NCI-H226 (cell line): ENCODE measurements around the gene SFXN5.

Experiments
- DNase-seq: peaks from one replicate; pipeline ENCODE4 v3.0.0-alpha.2; 2015

The SFXN5 gene

DNA sequence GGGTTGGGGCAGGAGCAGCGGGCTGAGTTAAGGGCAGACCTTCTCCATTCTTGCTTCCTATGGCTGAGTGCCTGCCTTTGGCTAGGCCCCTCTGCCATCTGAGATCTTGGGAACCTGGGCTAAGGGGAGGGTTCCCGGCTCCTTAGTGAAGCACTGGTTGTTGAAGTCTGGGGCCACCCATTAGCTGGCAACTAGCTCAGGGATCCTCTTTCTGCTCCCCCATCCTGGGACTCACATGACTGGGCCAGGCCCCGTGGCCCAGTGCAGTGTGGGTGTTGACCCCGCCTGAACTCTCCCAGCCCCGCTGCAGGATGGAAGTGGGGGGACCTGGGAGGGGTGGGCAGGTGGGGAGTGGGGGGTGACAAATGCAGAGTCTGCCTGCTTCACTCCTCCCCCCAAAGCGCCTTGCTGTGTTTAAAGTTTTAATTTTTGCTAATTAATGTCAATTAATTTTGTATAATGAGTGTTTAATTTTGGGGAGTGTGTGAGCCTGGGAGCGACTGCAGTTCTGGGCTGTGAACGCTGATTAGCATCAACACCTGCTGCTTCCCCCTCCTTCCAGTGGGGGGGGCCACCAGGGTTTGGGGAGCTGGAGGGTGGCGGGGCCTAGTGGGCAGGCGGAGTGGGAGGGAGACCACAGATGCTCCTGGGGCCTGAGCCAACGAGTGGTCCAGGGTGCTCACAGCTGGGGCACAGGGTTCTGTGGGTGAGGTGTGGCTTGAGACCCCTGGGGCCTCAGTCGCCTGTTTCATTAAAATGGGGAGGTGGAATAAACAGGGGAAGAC, 99.0 kb downstream of the SFXN5 start:
- no peak for DNase-seq

GRCh38 chr2:72971036-72971435, 100.5 kb downstream of the SFXN5 start:
- no peak for DNase-seq

DNA sequence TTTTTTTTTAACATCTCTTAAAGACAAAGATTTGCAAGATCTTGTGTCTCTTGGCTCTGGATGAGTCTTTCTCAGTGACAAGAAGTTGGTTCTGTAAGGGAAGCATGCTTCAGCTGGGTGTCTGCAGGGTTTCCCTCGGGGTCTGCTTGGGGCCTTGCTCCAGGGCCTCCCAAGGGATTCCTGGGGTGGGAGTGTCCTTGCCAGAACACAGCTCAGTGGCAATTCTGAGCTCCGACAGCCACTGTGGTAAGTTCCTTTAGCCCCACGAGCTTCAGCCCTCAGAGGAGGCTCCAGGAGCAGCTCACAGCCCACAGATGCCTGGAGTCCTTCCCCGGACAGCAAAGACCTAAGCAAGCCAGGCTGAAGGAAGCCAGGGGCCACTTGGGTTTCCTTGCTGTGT, 101.8 kb downstream of the SFXN5 start:
- DNase-seq: no peak

- DNase-seq: no peak
Observed at GRCh38 chr2:72968286-72968685, 103.2 kb downstream of the SFXN5 start.

- no peak for DNase-seq
Observed at GRCh38 chr2:72965770-72966450, 105.6 kb downstream of the SFXN5 start.

DNA sequence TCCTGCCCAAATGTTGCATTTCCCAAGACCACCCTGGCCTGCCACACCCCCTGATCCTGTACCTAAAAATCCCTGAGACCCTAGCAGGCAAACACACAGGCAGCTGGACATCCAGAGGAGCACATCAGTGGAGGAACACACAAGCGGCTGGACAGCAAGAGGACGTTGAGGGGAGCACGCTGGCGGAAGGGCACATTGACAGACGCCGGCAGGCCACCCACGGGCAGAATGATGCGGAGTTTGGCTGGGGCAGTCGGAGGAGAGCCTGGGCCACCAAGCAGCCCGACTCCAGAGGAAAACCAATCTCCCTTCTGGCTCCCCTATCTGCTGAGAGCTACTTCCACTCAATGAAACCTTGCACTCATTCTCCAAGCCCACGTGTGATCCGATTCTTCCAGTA, 106.5 kb downstream of the SFXN5 start:
- DNase-seq: no peak

- DNase-seq: no peak
Observed at GRCh38 chr2:72964146-72964525, 107.4 kb downstream of the SFXN5 start.

DNA sequence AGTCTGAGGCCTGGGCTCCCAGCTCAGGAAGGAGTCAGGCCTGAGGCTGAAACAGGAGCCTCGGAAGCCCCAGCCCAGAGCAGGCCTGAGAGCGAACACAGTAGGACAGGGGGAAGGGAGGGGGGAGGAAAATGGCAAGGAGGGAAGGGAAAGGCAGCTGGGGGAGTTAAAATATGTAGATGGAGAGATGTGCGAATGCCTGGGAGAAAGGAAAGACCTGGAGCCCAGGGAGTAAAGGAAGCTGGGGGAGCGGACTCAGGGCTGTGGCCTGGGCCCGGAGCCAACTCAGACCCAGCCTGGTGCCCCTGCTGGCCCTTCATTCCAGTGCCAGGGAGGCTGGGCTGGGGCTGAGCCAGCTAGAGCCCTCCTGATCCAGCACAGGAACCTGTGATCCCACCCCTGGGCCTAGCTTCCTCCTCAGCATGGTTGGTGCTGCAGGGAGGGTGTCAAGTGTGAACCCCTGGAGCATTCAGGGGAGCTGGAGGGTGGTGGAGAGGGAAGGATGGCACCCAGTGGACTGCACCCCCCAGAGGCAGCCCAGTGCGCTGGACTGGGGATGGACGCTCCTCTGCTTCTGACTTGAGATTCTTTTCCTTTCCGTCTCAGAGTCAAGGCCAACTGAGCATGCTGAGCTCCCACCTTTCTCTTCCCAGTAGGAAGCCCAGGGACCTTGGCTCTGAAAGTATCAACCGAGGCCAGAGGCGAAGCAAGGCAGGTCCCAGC, 107.9 kb downstream of the SFXN5 start:
- peak; percentile 29 for DNase-seq

DNA sequence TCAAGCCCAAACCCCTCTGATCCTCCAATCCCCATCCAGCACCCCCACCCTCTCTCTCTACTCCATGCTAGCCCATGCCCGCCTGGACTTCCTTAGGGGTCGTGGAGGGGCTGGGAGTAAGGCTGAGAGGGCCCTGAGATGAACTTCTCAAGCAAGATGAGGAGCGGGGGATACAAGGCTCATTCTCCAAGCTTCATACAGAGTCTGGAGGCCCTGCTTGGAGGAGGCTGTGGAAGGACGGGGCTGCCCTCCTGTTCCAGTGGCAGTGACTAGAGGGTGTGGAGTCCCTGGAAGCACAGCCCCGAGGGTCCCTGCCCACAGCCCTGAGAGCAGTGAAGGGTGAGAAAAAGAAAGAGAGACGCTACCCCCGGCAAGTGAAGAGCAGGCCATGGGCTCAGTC, 108.6 kb downstream of the SFXN5 start:
- no peak for DNase-seq

DNA sequence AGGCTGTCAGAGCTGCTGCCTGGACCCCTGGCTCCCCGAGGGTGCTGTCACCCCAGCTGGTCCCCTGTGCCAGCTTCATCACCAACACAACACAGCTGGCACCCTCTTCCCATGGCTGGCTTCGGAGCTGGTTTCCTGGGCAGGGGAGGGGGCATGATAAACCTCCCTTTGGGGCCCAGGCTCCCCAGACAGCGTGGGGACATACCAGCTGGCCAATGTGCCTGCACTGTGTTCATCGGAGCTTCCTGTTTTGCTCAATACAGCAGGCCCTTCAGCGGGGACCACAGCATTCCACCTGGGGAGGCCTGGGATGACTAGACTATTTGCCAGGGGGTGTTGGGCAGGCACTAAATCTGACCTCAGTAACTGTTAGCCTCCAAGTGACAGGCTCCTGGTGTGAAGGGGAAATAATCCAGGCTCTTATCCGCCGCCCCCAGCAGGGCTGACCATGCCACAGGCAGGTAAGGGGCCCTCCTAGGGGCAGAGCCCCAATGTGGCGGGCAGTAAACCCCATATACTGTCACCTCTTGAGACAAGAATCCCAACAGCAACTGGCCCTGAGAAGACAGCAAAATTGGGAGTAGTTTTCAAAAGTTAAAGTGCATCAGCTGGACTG, 109.6 kb downstream of the SFXN5 start:
- DNase-seq: no peak

GRCh38 chr2:72961036-72961720, 110.3 kb downstream of the SFXN5 start:
- DNase-seq: no peak

DNA sequence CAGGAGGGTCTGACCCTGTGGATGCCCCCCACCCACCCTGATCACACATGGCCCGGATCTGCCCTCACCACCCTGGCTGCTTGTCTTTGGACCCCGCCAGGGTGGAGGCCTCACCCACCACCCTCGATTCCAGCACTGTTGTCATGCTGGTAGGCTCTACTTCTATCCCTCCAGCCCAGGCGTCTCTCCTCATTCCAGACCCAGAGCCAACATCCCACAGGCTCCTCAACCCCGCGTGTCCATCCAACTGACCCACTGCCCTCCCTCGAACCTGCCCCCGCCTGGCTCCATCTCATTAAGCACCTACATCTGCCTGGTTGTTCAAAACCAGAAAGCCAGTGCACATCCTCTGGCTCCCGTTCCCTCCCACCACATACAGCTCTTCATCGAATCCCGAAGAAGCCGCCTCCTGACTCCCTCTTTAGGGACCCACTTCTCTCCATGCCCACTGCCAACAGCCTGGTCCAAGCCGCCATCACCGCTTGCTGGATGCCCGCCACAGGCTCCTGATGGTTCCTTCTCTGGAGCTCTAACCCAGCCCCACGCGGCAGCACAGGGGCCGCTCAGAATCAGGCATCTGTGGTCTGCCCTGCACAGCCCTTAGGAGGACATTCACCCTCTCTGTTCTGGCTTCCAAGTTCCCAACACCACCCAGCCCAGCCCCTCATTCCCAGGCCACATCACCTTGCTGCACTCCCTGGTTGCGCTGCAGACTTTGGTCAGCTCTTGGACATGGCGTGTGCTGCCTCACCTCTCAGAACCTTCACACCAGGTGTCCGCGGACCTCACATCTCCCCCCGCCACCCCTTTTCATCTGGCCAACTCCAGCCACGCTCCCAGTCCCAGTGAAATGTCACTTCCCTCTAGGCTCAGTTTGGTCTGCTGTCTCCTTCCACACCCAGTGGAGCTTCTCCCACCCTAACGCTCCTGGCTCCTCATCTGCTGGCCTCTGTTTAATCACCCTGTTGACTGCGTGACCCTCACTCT, 111.2 kb downstream of the SFXN5 start:
- DNase-seq: no peak

GRCh38 chr2:72959554-72959953, 112.0 kb downstream of the SFXN5 start:
- DNase-seq: no peak

GRCh38 chr2:72958542-72959385, 112.7 kb downstream of the SFXN5 start:
- no peak for DNase-seq

GRCh38 chr2:72956936-72957335, 114.6 kb downstream of the SFXN5 start:
- no peak for DNase-seq

DNA sequence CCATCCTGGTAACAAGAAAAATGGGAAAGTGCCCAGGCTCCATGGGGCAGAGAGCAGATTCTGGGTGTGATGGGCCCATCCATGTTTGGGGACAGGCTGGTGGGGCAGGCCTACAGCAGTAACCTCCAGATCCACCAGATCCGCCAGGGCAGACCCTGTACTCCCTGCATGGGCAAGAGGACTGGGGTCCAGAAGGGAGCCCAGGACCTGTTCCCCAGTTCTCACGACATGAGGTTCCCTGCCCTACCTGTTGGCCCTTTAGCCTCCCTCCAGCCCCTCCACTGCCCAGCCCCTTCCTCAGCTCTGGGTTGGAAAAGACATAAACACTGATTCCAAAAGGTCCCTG, 115.5 kb downstream of the SFXN5 start:
- no peak for DNase-seq

DNA sequence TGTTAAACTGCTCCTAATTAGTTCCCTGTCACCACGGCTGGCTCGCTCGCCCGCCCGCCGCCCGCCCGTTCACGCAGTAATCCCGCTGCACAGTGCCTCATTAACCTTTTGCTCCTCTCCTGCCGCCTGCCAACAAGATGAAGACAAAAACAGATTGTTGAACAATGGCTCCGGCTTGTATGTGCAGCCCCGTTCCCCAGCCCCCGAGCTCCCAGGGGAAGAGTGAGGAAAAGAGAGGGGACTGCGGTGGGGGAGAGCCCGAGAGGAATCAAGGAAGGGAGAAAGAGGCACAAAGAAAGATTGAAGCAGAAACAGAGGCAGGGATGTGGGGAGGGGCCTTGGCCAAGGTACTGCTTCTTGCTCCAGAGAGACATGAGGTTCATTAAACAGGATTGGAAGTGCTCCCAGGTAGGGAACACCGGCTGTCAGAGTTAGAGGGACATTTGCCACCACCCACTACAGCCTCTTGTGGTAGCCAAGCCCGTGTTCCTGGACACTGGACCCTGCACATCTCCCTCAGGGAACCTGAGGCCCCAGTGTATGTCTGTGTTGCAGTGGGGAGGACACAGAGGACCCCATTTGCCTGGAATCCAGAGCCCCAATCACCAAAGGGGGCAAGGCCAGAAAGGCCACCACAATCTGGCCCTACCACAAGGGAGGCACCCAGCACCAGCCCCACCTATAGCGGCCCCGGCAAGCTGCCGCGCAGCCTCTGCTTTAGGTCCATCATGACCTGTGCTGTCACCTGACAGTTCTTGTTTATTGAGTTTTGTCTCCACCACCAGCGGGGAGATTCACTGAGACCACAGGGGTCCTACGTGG, 116.1 kb downstream of the SFXN5 start:
- no peak for DNase-seq

DNA sequence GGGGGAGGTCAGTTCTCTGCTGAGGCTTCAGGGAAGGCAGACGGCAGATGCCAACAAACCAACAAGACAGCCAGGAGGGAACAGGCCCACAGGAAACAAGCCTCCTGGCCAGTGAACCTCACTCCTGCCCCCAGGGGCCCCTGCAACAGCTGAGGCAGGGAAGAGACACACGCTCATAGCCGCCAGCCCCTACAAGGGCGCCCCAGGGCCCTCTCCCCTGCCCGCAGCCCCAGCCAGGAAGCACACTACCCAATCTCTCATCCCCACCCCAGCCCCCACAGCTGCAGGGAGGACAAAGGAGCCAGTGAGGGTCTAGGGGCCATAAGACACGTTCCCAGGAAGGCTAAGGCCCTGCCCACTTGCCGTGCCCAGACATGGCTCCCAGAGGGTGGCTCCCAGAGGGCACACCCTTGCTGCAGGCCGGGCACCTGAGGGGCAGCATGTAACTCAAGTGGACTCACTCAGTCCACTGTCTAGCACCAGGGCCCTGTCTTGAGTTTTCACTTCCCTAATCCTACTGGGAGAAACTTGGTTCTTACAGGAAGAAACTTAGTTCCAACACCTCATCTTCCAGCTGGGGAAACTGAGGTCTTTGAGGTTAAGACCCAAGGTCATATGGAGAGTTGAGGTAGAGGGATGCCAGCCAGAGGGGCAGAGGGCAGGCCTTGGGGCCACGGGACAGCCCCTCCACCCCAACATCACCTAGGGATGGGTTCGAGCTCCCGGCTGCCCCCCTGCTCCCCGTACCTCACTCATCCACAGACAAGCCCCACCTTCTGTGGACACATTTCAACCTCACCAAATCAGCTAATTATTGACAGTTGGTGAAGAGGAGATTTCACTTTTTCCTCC, 116.9 kb downstream of the SFXN5 start:
- no peak for DNase-seq

GRCh38 chr2:72953976-72954375, 117.5 kb downstream of the SFXN5 start:
- DNase-seq: no peak
